Activated CD4-positive, CD25-positive, alpha-beta regulatory T cell treated with anti-CD3 and anti-CD28 coated beads, Interleukin-2, amount 50 U/mL, for 16 hours (primary cell): ENCODE results near the gene RALGAPB.
"Not testable (repeated sequence)": the region's sequence is repeated elsewhere in the genome, so short reads cannot be mapped to it uniquely, and the experiment has no call there.

ENCODE experiments used
- DNase-seq: peaks from one replicate; pipeline ENCODE4 v3.0.0-alpha.2; 2020; ENCODE audit warnings: low read depth, low spot score

The RALGAPB gene

GRCh38 chr20:38583306-38583705, 110.7 kb downstream of the RALGAPB start:
- no peak for DNase-seq

GRCh38 chr20:38584099-38584763, 111.6 kb downstream of the RALGAPB start:
- DNase-seq, result no peak

- DNase-seq, result no peak
These were observed 112.9 kb downstream of the RALGAPB start for GRCh38 chr20:38585404-38586180.

- no peak for DNase-seq
These were observed 113.5 kb downstream of the RALGAPB start for GRCh38 chr20:38586181-38586525.

- DNase-seq, result no peak
These were observed 115.7 kb downstream of the RALGAPB start for GRCh38 chr20:38588303-38588702.

GRCh38 chr20:38589351-38589750, 116.7 kb downstream of the RALGAPB start:
- no peak for DNase-seq

GRCh38 chr20:38589967-38590675, 117.5 kb downstream of the RALGAPB start:
- no peak for DNase-seq

GRCh38 chr20:38590676-38591473, 118.2 kb downstream of the RALGAPB start:
- no peak for DNase-seq

- no peak for DNase-seq
These were observed 119.1 kb downstream of the RALGAPB start for GRCh38 chr20:38591474-38592410.

GRCh38 chr20:38592411-38592790, 119.8 kb downstream of the RALGAPB start:
- DNase-seq, result not testable (repeated sequence)

GRCh38 chr20:38594281-38594680, 121.6 kb downstream of the RALGAPB start:
- DNase-seq, result not testable (repeated sequence)

GRCh38 chr20:38595886-38596285, 123.2 kb downstream of the RALGAPB start:
- not testable (repeated sequence) for DNase-seq

GRCh38 chr20:38599410-38599882, 126.8 kb downstream of the RALGAPB start:
- no peak for DNase-seq

GRCh38 chr20:38600057-38600456, 127.4 kb downstream of the RALGAPB start:
- no peak for DNase-seq

GRCh38 chr20:38601216-38602184, 128.9 kb downstream of the RALGAPB start, which contains the start of gene ARHGAP40:
TSS of gene ARHGAP40 (plus strand) at chr20:38601809.
- DNase-seq, result no peak

- DNase-seq, result no peak
These were observed 129.5 kb downstream of the RALGAPB start for GRCh38 chr20:38602185-38602581.

GRCh38 chr20:38603286-38603685, 130.6 kb downstream of the RALGAPB start:
- no peak for DNase-seq

GRCh38 chr20:38604873-38605303, 132.2 kb downstream of the RALGAPB start:
- no peak for DNase-seq

- no peak for DNase-seq
These were observed 134.7 kb downstream of the RALGAPB start for GRCh38 chr20:38607351-38607750.
